Stimulated activated CD4-positive, alpha-beta T cell treated with anti-CD3 and anti-CD28 coated beads, Interleukin-2, amount 100 ng/mL, for 48 hours (primary cell): Measurements from ENCODE around the gene MAPK8IP3.

Experiments used
- DNase-seq, 2 donors: peaks; one replicate each; pipeline ENCODE4 v3.0.0-alpha.2; 2020

Gene MAPK8IP3

GRCh38 chr16:1677942-1678499, 28.0 kb upstream of the MAPK8IP3 start, which contains the start of gene JPT2:
Gene JPT2, plus strand, starts transcription at chr16:1678279. Its CDS starts 34 bp downstream, at chr16:1678313.
- DNase-seq = peak; percentile 93 to 95

- DNase-seq = peak; percentile 10 to 24
These were observed 27.4 kb upstream of the MAPK8IP3 start for GRCh38 chr16:1678500-1679098.

GRCh38 chr16:1680361-1680760, 25.6 kb upstream of the MAPK8IP3 start:
- no peak for DNase-seq

GRCh38 chr16:1681032-1681431, 25.0 kb upstream of the MAPK8IP3 start:
- no peak for DNase-seq

- no peak for DNase-seq
These were observed 18.3 kb upstream of the MAPK8IP3 start for GRCh38 chr16:1687427-1688316.

GRCh38 chr16:1688807-1689560, 17.0 kb upstream of the MAPK8IP3 start:
- no peak for DNase-seq

GRCh38 chr16:1689853-1690252, 16.1 kb upstream of the MAPK8IP3 start:
- DNase-seq = no peak

- no peak for DNase-seq
These were observed 15.2 kb upstream of the MAPK8IP3 start for GRCh38 chr16:1690810-1691209.

- no peak for DNase-seq
These were observed 14.7 kb upstream of the MAPK8IP3 start for GRCh38 chr16:1691276-1691675.

GRCh38 chr16:1691956-1692355, 14.0 kb upstream of the MAPK8IP3 start:
- no peak for DNase-seq

GRCh38 chr16:1696863-1697262, 9.1 kb upstream of the MAPK8IP3 start:
- no peak for DNase-seq

- no peak for DNase-seq
These were observed 7.3 kb upstream of the MAPK8IP3 start for GRCh38 chr16:1698680-1699079.

- no peak for DNase-seq
These were observed 5.7 kb upstream of the MAPK8IP3 start for GRCh38 chr16:1700246-1700645.

GRCh38 chr16:1701216-1701878, 4.6 kb upstream of the MAPK8IP3 start:
- DNase-seq = no peak

- DNase-seq = peak in 1 of 2 donors; percentile 31
These were observed 689 bp upstream of the MAPK8IP3 start for GRCh38 chr16:1705324-1705687.

- DNase-seq = peak; percentile 29
These were observed 594 bp downstream of the MAPK8IP3 start for GRCh38 chr16:1706386-1707192.

- DNase-seq = no peak
These were observed 1.3 kb downstream of the MAPK8IP3 start for GRCh38 chr16:1707193-1707790.

- DNase-seq = no peak
These were observed 2.2 kb downstream of the MAPK8IP3 start for GRCh38 chr16:1708083-1708767.

GRCh38 chr16:1708768-1709180, 2.8 kb downstream of the MAPK8IP3 start:
- no peak for DNase-seq

GRCh38 chr16:1709356-1709755, 3.4 kb downstream of the MAPK8IP3 start:
- DNase-seq = no peak
